Right lobe of liver (tissue), 6 donors: Measurements from ENCODE around the gene GIMAP6. TPM values are rescaled to one million over a fixed set of nuclear protein-coding genes. Genes with fewer than 3 reads are reported as not detected.
"Not testable (repeated sequence)": the region's sequence is repeated elsewhere in the genome, so short reads cannot be mapped to it uniquely, and the experiment has no call there.

ENCODE experiments used
- ATAC-seq, 4 donors: fragments of 200-7000 bp; cut with Tn5 transposase; one replicate each; pipeline ENCODE4 v1.9.1; 2020; ENCODE audit warnings: mild to moderate bottlenecking in 4 of 4, moderate library complexity in 4 of 4
- DNase-seq, 3 donors: peaks; one replicate each; pipeline ENCODE4 v3.0.0-alpha.2; 2020
- H3K27ac ChIP-seq, 3 donors: fragments of 200-600 bp; one replicate each; pipeline ENCODE4 v1.8.0; 2022
- H3K27me3 ChIP-seq, 2 donors: fragments of 200-600 bp; one replicate each; pipeline ENCODE4 v1.8.0; 2022
- H3K36me3 ChIP-seq, 4 donors: fragments of 200-600 bp; sonication (generic) in 1 of 4; one replicate each; pipeline versions ENCODE4 v1.5.1 to v1.8.0; 2017 to 2022; ENCODE audit warnings: control low read depth in 1 of 4
- H3K4me1 ChIP-seq, 4 donors: fragments of 200-600 bp; sonication (generic) in 1 of 4; one replicate each; pipeline versions ENCODE4 v1.5.1 to v1.8.0; 2017 to 2022; ENCODE audit warnings: control low read depth in 1 of 4
- H3K4me3 ChIP-seq, 3 donors: fragments of 200-600 bp; one replicate each; pipeline ENCODE4 v1.8.0; 2022
- H3K9me3 ChIP-seq, 4 donors: fragments of 200-600 bp; sonication (generic) in 1 of 4; one replicate each; pipeline versions ENCODE4 v1.5.1 to v1.8.0; 2017 to 2022; ENCODE audit warnings: control low read depth in 1 of 4
- POLR2A ChIP-seq: fragments of 450-650 bp; IDR thresholded peaks from one replicate; pipeline ENCODE4 v1.6.1; 2017; ENCODE audit warnings: antibody characterized with exemption, mild to moderate bottlenecking
- WGBS: methylation state at CpG from one replicate; pipeline ENCODE4 v1.1.6; 2018; ENCODE audit warnings: low coverage, low lambda C conversion rate; ENCODE audit not compliant: insufficient coverage; ENCODE audit errors: missing lambda C conversion rate; 5-methylcytosine and 5-hydroxymethylcytosine counted together
- intact Hi-C, 2 donors: fragments of 100-400 bp; cut with DNase I; formaldehyde crosslinking; loops; one replicate each; pipeline versions ENCODE4 v1.11.2 to v1.14.1; 2022
- total RNA-seq, 6 experiments: library from RNA; depleted of rRNA in 2 of 6; stranded (reverse); fragments of >200 nt in 2 of 6; fragmentation: NEBNext Ultra II Directional in 3 of 6; extraction: Animal tissue kit (Norgen Biotek cat#: 25700) in 3 of 6; gene quantifications; one replicate each; pipeline versions ENCODE4 v1.1.0 to v1.2.4, GENCODE V29; 2016 to 2023
- TF ChIP-seq, protein P1 (sequence below), 4 donors: fragments of 200-600 bp in 3 of 4; fragments of 450-650 bp in 1 of 4; IDR thresholded peaks; one replicate each; pipeline versions ENCODE4 v1.5.1 to v1.8.0; 2016 to 2022; ENCODE audit warnings: antibody characterized with exemption in 4 of 4, mild to moderate bottlenecking in 2 of 4
- donor health status: DM: no; HTN: yes; CAD: no.
- donor health status: DM: no; HTN: no; CAD: no.
- donor health status: DM: no; HTN: no; CAD: no.
- donor health status: DM: no; HTN: yes; CAD: no.
- donor health status: DM: no; HTN: yes; CAD: no.

Gene GIMAP6
- total RNA-seq, 6 experiments from 2014 or later: 4.7 to 10.2 (median 8.4) TPM

DNA sequence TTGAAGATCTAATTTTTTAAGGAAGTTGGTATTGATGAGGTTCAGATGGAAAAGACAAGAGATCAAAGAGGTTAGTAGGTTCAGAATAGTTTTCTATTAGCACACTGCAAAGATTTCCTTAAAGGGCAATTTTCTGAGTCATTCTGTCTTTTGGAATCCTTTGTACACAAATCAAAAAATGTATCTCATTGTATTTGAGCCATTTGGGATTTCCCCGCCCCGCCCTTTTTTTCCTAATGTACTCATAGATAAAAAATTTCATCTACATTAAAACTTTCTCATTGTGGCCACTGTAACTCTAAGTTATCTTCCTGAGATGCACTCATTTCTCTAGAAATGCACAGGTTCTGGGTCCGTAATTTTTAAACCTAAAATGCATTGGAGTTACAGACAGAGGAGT lies 12.1 kb downstream of the GIMAP6 start:
- no peak for ATAC-seq
- intact Hi-C loops: no loop called here
- Histone ChIP-seq H3K36me3 (no peaks in the 10 kb centered on the region), H3K27me3 (no peaks in the 10 kb centered on the region), H3K9me3 (no peaks in the 10 kb centered on the region), H3K4me3 (no peak overlapping the region), H3K27ac (no peak overlapping the region), H3K4me1 (no peaks in the 10 kb centered on the region)
- DNase-seq: no peak
- 64% methylated on average over 3 of the region's 3 CpGs for WGBS
- TF ChIP-seq POLR2A: no peak
- TF ChIP-seq, protein P1, sequence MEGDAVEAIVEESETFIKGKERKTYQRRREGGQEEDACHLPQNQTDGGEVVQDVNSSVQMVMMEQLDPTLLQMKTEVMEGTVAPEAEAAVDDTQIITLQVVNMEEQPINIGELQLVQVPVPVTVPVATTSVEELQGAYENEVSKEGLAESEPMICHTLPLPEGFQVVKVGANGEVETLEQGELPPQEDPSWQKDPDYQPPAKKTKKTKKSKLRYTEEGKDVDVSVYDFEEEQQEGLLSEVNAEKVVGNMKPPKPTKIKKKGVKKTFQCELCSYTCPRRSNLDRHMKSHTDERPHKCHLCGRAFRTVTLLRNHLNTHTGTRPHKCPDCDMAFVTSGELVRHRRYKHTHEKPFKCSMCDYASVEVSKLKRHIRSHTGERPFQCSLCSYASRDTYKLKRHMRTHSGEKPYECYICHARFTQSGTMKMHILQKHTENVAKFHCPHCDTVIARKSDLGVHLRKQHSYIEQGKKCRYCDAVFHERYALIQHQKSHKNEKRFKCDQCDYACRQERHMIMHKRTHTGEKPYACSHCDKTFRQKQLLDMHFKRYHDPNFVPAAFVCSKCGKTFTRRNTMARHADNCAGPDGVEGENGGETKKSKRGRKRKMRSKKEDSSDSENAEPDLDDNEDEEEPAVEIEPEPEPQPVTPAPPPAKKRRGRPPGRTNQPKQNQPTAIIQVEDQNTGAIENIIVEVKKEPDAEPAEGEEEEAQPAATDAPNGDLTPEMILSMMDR (IDR thresholded peaks at IDR 0.05): no peak

DNA sequence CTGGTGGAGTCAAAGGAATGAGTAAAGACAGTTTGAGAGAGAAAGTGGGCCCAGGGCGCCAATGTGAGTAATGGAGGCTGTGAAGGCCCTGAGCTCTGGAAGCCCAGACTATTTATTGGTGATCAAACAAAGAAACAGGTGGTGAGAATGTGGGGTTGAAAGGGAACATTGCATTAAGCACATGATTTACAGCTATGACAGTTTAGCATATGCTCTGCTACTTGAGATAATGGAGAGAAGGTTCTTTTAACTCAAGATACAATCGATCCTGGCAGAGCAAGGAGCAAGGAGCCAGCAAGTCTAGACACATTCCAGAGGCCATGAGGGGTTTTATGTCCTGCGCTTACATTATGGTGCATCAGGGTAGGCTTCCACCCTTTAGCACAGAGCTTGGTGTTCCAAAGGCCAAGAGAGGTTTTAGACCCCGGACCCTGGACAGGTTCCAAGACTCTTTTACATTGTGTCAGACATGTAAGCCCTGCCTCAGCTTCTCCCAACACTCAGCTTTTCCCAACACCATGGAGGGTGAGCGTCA lies 16.9 kb downstream of the GIMAP6 start:
- WGBS: 71% methylated on average over 2 of the region's 5 CpGs
- H3K36me3 ChIP-seq, H3K9me3 ChIP-seq, ATAC-seq, H3K4me1 ChIP-seq, intact Hi-C loops, H3K27me3 ChIP-seq, H3K27ac ChIP-seq, DNase-seq, H3K4me3 ChIP-seq: not testable (repeated sequence)

DNA sequence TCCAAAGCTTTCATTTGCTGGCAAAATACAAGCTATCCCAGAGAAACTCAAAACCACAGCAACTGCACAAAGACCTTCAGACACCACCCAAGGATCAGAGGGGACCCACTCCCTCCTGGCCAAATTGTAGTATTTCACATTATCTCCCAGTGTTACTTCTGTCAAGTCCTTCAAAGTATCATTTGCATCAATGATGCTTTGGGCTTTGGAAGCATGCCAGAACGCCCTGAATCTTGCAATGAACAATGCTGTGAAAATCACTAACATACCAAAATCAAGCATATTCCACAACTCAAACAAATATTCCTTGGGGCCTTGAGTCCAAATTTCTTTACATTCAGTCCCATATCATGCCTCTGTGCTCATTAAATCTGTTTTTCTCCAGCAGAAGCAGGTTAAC lies 17.8 kb downstream of the GIMAP6 start:
- WGBS: 33% methylated on average over 1 of the region's 1 CpG
- H3K36me3 ChIP-seq, H3K27me3 ChIP-seq, DNase-seq, H3K27ac ChIP-seq, H3K4me3 ChIP-seq, H3K9me3 ChIP-seq, H3K4me1 ChIP-seq, ATAC-seq, intact Hi-C loops: not testable (repeated sequence)

DNA sequence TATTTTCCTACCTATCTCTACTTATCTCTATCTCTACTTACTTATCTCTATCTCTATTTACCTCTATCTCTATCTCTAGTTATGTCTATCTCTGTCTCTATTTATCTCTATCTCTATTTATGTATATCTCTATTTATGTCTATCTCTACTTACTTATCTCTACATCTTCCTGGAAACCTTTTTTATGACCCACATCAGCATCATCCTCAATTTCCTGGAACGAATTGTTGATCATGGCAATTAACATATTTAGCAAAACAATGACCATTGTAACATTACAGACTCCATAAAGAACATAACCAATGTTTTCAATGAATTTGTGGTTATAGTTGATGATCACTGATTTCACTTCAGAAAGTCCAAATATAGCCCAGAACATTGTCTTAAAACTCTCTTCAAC lies 18.3 kb downstream of the GIMAP6 start:
- no peak for ATAC-seq
- TF ChIP-seq, protein P1 (IDR thresholded peaks at IDR 0.05): no peak
- TF ChIP-seq POLR2A: no peak
- H3K4me3 ChIP-seq: no peak overlapping the region
- 24% methylated on average over 1 of the region's 1 CpG for WGBS
- no peaks in the 10 kb centered on the region for H3K36me3 ChIP-seq
- H3K27ac ChIP-seq: no peak overlapping the region
- H3K9me3 ChIP-seq: no peaks in the 10 kb centered on the region
- intact Hi-C loops: no loop called here
- no peaks in the 10 kb centered on the region for H3K4me1 ChIP-seq
- no peak for DNase-seq
- no peaks in the 10 kb centered on the region for H3K27me3 ChIP-seq

DNA sequence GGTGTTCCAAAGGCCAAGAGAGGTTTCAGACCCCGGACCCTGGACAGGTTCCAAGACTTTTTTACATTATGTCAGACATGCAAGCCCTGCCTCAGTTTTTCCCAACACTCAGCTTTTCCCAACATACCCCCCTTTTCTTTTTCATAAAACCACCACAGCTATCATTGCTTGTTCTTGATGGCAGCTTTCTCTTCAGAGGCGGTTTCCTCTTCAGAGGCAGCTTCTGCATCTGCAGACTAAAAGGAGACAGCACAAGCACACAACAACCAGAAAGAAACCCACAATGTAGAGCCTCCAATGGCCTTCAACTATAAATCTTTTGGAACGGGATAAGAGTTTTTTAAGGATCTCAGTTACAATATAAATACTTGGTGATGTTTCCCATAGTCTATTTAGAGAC lies 19.3 kb downstream of the GIMAP6 start:
- H3K36me3 ChIP-seq: no peaks in the 10 kb centered on the region
- no peak for ATAC-seq
- H3K9me3 ChIP-seq: no peaks in the 10 kb centered on the region
- no peak for DNase-seq
- intact Hi-C loops: no loop called here
- TF ChIP-seq POLR2A: no peak
- TF ChIP-seq, protein P1 (IDR thresholded peaks at IDR 0.05): no peak
- H3K4me3 ChIP-seq: no peak overlapping the region
- no peaks in the 10 kb centered on the region for H3K27me3 ChIP-seq
- no peaks in the 10 kb centered on the region for H3K4me1 ChIP-seq
- 73% methylated on average over 3 of the region's 3 CpGs for WGBS
- no peak overlapping the region for H3K27ac ChIP-seq

DNA sequence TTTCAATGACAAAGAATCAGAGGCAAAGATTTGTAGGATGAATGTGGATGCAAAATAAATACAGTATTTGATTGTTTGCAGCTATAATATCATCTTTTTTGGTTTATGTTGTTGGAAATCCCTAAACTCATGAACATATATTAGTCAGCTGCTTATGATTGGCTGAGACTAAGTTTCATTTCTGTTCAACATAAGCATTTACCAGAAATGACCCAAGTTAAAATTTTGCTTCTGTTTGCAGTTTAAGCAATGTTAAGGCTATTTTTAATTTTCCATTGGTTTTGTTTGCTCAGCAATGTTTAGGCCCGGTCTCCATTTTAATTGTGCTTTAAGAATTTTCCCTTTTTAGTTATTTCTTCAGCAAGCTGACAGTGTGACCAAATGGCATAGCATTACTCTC lies 22.0 kb downstream of the GIMAP6 start:
- H3K36me3 ChIP-seq: no peaks in the 10 kb centered on the region
- no peak for ATAC-seq
- intact Hi-C loops: no loop called here
- 24% methylated on average over 1 of the region's 1 CpG for WGBS
- H3K27ac ChIP-seq: no peak overlapping the region
- DNase-seq: no peak
- no peak for TF ChIP-seq POLR2A
- TF ChIP-seq, protein P1 (IDR thresholded peaks at IDR 0.05): no peak
- no peak overlapping the region for H3K4me3 ChIP-seq
- no peaks in the 10 kb centered on the region for H3K9me3 ChIP-seq
- no peaks in the 10 kb centered on the region for H3K27me3 ChIP-seq
- no peaks in the 10 kb centered on the region for H3K4me1 ChIP-seq

DNA sequence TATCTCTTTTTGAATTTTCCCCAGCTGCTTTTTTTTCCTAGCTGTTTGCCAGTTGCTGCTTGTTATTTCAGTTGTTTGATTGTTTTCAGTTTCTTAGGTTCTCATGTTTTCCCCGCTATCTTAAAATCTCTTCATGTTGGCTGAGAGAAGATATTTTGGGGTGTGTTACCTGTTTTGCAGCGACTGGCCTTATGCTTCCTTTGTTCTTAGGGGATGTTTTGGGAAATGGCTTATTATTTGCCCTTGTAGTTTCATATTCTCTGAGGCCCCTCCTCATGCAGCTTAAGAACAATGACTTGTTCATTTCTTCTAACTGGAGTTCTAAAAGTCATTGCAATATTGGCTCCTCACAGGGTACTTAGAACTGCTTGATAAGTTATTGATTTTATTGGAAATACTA lies 28.6 kb downstream of the GIMAP6 start:
- H3K36me3 ChIP-seq, H3K9me3 ChIP-seq, H3K27ac ChIP-seq, intact Hi-C loops, H3K4me1 ChIP-seq, ATAC-seq, H3K27me3 ChIP-seq, DNase-seq, H3K4me3 ChIP-seq: not testable (repeated sequence)
- WGBS: 60% methylated on average over 2 of the region's 2 CpGs
